ENCODE data around the gene NPAS3.

NPAS3 gene

GRCh38 chr14:33847066-33847465 is 908.4 kb downstream of the NPAS3 start:
- no peak for DNase-seq

- DNase-seq: no peak
Measured at GRCh38 chr14:33848009-33848408, 909.3 kb downstream of the NPAS3 start.

- DNase-seq: peak; percentile 22
Measured at GRCh38 chr14:33848706-33849454, 910.2 kb downstream of the NPAS3 start.

GRCh38 chr14:33849455-33849801 is 910.7 kb downstream of the NPAS3 start:
- no peak for DNase-seq

GRCh38 chr14:33850826-33851225 is 912.1 kb downstream of the NPAS3 start:
- no peak for DNase-seq

GRCh38 chr14:33851366-33851765 is 912.7 kb downstream of the NPAS3 start:
- DNase-seq: no peak

- DNase-seq: no peak
Measured at GRCh38 chr14:33851931-33852330, 913.3 kb downstream of the NPAS3 start.
